Activated CD8-positive, alpha-beta memory T cell treated with anti-CD3 and anti-CD28 coated beads, Interleukin-2, amount 50 U/mL, for 4 hours (primary cell): ENCODE results near the gene ASMT.
"Not testable (repeated sequence)": the region's sequence is repeated elsewhere in the genome, so short reads cannot be mapped to it uniquely, and the experiment has no call there.

ENCODE experiments used
- DNase-seq: peaks from one replicate; pipeline ENCODE4 v3.0.0-alpha.2; 2020

Gene ASMT

DNA sequence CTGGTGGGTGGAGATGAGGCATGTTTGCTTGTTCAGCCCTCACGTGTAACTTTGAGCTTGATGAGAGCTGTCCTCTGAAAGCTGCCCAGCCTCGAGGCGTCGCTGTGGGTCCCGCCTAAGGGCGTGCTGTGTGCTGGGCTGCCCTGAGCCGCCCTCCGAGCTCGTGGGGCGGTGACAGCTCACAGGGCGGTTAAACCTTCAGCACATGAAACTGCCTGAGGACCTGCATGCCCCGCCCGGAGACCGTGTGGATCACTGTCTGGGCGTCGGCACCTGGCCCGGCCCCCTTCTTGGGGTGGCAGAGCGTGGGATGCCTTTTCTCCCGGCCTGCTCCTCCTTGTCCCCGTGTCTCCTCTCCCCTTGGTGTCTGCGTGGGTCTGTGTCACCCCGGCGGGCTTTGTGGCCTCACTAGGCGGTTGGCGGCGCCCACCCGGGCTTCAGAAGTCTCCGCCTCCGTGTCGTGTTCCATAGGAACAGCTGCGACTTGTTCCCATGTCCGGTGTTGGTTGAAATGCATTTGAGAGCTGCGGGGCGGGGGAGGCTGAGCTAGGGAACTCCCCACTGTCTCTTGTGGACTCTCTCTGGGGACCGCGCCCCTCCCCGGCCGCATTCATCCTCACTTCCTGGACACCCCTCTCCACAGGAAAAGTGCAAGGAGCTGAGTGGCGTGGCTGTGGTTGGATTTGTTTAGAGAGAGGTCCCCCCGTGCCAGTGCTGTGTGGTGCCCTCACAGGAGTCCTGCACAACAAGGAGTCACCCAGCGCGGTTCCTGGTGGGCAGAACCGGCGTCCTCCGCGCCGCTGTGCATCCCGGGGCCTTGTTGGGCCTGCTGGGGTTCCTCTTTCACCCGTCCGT is 16.6 kb upstream of the ASMT start:
- no peak for DNase-seq

DNA sequence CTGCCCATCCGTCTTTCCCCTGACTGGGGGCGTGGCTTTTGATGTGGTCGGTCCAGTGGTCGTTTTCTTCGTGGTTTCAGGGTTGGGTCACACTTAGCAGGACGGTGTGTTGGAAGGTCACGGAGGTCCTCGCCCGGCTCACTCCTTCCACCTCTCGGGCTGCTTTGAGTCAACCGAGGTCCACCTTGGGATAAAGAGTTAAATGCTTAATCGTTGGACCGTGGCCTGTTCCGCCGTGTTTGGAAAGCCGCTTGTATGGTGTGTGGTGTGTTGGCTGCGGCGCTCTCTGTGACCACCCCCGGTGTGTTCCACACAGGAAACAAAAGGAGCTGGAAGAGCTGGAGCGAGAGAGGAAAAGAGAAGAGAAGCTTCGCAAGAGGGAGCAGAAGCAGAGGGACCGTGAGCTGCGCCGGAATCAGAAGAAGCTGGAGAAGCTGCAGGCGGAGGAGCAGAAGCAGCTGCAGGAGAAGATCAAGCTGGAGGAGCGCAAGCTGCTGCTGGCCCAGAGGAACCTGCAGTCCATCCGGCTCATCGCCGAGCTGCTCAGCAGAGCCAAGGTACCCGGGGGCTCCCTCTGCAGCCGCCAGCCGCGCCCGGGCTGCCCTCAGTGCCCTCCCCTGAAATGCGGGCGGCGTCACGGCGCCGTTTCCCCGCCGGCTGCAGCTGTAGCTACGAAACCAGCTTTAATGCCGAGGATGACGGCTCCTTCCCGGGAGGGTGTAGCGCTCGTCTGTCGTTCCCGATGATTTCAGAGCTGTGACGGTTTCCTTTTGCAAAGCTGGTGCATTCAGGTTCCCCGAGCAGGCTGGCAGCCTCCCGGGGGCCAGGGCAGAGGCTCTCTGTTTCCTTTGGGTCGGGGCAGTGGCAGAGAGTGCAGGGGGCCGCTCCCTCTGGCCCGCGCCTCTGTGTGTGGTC is 15.7 kb upstream of the ASMT start:
- DNase-seq: peak; percentile 13

DNA sequence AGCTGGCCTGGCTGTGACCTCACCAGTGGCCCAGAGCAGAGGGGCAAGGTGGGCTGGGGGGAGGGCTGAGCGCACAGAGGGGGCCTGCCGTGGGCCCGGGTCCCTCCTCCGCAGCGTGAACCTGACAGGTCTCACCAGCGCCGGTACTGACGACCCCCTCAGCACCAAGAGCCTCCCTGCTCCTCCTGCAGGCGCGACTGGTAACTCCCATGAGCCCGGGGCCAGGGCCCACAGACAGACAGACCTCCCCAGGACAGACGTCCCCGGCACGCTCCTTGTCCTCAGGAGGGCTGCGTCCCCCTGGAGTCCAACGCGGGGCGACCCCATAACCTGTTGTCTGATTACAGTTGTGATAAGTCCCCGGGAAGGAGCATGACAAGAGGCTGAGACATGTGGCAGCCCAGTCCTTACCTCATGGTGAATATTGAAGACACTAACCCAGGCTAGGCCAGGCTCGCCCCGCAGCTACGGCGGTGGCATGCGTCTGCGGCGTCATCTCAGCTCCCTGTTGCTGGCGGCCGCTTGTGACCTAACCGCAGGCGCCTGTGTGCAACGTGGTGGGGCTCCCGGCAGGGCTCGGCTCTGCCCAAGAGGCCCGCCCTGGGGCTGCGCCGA is 15.0 kb upstream of the ASMT start:
- peak; percentile 11 for DNase-seq

DNA sequence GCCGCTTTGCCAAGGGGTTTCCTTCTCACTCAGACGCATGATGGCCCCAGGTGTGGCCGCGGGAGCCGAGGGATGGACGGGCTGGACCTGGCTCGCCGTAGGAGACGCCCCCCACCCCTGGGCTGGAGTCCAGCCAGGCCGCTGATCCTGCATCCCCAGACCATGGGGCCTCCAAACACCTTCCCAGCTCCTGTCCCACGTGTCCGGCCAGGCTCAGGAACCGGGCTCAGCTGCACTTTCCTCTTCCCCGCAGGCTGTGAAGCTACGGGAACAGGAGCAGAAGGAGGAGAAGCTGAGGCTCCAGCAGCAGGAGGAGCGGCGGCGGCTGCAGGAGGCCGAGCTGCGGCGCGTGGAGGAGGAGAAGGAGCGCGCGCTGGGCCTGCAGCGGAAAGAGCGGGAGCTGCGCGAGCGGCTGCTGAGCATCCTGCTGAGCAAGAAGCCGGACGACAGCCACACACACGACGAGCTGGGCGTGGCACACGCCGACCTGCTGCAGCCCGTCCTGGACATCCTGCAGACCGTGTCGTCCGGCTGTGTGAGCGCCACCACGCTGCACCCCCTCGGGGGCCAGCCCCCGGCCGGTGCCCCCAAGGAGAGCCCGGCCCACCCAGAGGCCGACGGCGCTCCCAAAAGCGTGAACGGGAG is 14.3 kb upstream of the ASMT start:
- peak; percentile 14 for DNase-seq

DNA sequence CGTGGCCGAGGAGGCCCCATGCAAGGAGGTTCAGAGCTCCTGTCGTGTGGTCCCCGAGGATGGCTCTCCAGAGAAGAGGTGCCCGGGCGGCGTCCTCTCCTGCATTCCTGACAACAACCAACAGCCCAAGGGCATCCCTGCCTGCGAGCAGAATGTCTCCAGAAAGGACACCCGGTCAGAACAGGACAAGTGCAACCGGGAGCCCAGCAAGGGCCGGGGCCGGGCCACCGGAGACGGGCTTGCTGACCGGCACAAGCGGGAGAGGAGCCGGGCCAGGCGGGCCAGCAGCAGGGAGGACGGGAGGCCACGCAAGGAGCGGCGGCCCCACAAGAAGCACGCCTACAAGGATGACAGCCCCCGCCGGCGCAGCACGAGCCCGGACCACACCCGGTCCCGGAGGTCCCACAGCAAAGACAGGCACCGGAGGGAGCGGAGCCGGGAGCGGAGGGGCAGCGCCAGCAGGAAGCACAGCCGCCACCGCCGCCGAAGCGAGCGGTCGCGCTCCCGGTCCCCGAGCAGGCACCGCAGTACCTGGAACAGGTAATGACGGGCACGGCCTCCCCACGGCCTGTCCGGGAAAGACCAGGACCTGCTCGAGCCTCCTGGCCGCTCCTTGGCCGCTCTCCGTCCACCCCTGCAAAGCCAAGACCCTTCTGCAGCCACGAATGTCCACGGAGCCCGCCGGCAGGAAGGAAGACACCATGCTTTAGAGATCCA is 13.7 kb upstream of the ASMT start:
- DNase-seq: peak; percentile 13

DNA sequence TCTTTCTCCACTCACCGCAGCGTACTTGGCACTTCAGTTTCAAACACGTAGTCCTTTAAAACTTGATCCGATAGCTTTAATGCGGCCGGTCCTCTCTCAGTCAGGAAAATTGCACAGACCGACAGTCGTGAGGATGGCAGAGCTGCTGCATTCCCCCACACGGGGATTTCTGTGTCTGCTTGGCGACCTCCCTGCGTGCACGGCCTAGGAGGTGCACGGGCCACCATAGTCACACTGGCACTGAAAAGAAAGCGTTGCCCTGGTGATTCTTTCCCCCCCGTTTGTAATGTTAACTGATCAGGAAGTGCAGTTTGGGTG is 13.1 kb upstream of the ASMT start:
- DNase-seq: peak; percentile 6

DNA sequence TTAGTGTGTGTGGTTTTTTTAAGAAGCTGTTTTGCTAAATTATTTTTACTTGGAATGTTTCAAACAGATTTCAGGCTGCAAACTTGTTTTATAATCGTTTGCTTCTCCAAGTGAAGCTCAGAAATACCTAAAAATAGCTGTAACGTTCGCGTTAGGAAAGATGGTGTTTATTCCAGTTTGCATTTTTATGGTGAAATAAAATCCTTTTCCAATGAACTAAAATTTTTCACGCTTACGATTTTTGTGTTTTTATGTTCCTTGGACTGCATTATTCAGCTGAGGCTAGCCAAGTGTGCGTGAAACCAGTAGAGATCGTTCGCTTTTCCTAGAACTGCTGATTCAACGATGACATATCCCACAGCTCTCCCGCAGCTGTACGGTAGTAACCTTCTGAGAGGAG is 12.6 kb upstream of the ASMT start:
- no peak for DNase-seq

DNA sequence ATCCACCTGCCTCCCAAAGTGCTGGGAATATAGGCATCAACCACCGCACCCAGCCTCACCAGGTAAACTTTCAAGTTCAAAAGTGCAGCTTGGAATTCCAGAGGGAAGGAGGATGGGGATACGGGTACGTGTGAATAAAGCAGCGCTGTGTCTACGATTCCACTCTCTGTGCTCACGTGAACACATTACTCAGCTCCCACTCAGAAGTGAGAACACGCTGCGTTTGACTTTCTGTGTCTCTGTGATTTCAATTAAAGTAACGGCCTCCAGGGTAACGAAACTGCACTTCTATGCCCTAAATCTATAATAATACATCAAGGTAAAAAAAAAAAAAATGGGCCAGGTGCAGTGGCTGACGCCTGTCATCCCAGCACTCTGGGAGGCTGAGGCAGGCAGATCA is 8.4 kb upstream of the ASMT start:
- no peak for DNase-seq

DNA sequence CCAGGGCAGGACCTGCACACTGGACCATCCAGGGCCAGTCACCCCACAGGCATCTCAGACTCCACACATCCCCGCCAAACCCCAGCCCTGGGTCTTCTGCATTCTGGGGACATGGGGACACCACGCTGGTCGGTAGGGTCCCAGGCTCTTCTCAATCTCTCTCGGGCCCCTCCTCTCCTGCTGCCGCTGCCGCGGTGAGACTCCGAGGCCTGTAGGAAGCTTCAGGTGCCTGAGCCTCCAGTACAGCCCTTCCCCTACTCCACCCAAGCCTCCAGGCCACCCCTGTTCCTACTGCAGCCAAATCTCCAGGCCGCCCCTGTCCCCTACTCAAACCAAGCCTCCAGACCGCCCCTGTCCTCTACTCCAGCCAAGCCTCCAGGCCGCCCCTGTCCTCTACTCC is 5.5 kb upstream of the ASMT start:
- no peak for DNase-seq

DNA sequence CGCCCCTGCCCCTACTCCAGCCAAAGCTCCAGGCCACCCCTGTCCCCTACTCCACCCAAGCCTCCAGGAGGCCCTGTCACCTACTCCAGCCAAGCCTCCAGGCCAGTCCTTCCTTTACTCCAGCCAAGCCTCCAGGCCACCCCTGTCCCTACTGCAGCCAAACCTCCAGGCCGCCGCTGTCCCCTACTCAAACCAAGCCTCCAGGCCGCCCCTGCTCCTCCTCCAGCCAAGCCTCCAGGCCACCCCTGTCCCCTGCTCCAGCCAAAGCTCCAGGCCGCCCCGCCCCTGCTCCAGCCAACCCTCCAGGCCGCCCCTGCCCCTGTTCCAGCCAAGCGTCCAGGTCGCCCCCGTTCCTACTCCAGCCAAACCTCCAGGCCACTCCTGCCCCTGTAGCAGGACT is 5.1 kb upstream of the ASMT start:
- no peak for DNase-seq

DNA sequence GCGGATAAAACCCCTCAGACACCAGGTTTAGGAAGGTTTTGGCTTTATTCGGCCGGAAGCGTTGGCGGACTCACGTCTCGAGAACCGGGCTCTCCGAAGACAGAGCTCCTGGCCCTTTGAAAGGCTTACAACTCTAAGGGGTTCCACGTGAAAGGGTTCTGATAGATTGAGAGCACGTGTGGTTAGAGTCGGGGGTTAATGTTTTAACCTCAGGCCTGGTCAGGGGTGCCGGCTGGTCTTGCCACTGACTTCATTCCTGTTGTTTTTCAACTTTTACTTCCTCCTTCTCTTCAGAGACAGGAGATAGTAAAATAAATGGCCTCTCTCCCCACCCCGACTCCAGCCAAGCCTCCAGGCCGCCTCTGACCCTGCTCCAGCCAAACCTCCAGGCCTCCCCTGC is 4.7 kb upstream of the ASMT start:
- DNase-seq: no peak

DNA sequence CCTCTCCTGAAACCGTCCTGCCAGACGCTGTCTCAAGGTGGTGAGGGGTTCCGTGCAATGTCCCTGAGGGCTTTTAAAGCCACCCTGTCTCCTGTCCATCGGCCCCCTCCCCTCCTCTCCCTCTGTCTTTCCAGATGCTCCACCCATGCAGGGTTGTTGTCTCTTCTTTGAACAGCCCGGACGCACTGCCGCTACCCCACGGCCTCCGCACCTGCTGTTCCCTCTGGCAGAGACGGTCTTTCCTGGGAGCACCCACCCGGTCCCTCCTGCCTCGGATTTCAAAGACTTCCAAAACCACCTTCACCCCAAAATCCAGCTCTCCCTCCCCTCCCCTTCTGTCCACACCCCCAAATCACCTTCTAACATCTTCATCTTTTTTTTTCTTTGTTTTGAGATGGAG is 4.1 kb upstream of the ASMT start:
- DNase-seq: no peak

DNA sequence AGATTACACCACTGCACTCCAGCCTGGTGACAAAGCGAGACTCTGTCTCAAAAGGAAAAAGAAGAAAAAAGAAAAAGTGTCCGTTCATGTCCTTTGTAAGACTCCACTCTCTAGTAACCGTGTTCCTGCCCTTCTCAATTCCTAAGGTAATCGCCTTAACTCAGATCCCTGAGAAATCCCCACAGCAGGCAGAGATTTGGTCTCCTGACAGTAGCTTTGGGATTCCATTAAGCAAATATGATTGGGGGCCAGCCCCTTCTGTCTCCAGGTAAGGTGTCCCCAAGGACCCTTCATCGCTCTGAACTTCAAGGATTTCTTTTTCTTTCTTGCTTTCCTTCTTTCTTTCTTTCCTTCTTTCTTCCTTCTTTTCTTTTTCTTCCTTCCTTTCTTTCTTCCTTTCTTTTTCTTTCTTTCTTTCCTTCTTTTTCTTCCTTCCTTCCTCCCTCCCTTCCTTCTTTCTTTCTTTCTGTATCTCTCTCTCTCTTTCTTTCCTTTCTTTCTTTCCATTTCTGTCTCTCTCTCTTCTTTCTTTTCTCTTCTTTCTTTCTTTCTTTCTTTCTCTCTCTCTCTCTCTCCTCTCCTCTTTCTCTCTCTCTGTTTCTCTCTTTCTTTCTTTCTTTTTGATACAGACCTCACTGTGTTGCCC is 2.1 kb upstream of the ASMT start:
- DNase-seq: no peak

DNA sequence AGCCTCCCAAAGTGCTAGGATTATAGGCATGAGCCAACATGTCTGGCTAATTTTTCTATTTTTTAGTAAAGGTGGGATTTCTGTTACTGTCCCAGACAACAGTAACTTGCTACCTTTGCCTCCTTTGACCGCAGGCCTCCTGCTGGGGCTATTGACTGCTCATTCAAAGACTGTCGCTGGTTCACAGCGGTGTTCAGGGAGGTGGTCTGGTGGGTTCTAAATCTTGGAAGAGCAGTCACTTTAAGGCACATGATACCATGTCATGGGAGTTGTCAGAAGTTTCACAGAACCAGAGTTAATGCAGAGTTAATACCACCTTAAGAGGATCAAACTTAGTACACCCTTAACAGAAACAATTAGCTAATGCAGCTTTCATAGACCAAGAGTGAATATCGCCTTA is 3.8 kb downstream of the ASMT start:
- DNase-seq: no peak

DNA sequence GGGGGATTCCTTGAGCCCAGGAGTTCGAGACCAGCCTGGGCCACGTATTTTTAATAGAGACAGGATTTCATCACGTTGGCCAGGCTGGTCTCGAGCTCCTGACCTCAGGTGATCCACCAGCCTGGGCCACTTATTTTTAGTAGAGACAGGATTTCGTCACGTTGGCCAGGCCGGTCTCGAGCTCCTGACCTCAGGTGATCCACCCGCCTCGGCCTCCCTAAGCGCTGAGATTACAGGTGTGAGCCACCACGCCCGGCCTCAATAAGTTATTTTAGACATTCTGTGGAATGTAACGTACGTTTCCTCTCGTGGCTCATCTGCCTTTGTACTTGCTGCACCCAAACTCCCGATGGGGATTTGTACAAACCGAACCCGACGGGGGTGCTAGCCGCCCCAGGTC is 8.8 kb downstream of the ASMT start:
- no peak for DNase-seq

DNA sequence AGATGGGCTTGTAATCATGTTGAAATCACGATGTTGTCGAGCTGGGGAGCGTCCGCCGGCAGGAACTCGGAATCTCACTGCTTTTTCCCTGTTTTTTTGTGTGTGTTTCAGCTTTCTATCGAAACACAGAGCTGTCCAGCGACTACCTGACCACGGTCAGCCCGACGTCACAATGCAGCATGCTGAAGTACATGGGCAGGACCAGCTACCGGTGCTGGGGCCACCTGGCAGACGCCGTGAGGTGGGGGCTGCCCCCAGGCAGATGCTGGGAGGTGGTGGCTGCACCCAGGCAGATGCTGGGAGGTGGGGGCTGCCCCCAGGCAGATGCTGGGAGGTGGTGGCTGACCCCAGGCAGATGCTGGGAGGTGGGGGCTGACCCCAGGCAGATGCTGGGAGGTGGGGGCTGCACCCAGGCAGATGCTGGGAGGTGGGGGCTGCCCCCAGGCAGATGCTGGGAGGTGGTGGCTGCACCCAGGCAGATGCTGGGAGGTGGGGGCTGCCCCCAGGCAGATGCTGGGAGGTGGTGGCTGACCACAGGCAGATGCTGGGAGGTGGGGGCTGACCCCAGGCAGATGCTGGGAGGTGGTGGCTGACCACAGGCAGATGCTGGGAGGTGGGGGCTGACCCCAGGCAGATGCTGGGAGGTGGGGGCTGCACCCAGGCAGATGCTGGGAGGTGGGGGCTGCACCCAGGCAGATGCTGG is 9.4 kb downstream of the ASMT start:
- DNase-seq: not testable (repeated sequence)

DNA sequence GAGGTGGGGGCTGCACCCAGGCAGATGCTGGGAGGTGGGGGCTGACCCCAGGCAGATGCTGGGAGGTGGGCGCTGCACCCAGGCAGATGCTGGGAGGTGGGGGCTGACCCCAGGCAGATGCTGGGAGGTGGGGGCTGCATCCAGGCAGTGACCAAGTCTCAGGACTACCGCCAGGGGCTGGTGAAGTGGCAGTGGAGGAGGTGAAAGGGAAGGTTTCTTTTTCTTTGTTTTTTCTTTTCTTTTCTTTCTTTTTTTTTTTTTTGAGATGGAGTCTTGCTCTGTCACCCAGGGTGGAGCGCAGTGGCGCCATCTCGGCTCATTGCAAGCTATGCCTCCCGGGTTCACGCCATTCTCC is 10.0 kb downstream of the ASMT start:
- DNase-seq: not testable (repeated sequence)

DNA sequence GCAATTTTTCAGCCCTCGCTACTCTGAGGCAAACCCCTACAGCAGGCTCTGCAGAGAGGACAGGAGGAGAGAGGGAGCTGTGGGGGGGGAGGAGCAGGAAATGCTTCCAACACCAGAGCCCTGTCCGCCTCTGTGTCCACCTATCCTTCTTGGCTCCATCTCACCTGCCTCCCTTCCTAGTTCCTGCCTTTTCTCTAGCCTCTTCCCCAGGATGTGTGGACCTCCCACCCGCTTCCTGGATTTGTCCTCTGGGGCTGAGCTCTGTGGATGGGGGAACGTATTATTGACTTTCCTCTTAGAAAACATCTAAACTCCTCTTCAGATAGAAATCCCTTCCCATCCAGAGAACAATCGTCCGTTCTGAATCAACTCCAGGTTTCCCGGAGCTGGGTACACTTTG is 14.4 kb downstream of the ASMT start:
- no peak for DNase-seq

DNA sequence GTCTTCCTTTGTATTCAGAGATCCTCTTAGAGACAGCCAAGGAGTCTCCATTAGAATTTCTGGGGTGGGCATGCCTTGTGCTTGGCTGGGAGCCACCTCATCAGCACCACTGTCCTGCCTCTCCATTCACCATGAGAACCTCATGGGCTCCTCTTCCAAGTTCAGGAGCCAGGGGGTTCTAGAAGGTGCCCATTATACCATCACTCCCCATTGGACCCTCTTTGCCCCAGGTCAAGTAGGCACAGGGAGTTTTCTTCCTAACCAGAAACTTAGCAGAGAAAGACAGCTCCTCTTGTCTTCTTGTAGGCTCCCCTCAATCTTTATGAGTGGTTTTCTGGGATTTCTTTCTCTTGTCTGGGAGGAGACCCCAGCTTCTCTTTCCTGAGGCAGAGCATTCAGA is 31.1 kb downstream of the ASMT start:
- DNase-seq: no peak

DNA sequence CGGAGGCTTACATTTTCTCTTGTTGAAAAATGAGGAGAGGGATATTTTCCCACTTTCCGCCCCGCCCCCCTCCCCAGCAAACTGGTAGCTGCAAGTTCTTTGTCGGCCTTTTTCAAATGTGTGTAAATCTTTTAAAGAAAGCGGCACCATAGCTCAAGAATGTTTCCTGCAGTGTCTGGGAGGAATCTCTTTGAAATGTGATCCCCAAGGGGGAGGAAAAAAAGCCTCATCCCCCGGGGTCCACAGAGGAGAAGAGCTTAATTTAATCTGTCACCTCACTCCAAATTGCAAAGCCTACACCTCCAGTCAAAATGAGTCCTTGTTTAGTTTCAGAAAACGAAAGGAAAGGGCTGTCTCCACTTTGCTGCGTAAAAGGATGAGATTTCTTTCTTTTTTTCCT is 34.8 kb downstream of the ASMT start:
- no peak for DNase-seq

DNA sequence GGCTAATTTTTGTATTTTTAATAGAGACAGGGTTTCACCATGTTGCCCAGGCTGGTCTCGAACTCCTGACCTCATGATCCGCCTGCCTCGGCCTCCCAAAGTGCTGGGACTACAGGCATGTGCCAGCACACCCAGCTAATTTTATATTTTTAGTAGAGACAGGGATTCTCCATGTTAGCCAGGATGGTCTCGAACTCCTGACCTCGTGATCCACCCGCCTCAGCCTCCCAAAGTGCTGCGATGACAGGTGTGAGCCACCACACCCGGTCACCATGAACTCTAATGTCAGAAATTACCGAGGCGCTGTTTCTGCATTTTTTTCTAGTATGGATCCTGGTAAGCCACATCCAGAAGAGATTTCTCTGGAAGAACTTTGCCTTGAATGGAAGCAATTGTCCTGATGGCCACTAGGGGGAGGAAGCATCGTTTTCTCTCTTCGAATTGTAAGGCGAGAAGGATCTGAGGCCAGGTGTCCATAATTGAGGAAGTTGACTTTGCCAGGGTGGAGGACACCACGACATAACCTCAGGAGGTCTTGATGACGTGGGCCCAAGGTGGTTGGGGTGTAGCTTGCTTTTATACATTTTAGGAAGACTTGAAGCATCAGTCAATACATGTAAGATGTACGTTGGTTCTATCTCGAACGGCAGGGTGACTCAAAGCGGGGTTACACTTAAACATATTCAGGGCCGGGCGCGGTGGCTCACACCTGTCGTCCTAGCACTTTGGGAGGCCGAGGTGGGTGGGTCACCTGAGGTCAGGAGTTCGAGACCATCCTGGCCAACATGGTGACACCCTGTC is 37.4 kb downstream of the ASMT start:
- DNase-seq: peak; percentile 25
